Liver (tissue), 9 donors: ENCODE data around the gene TUBE1. TPM values are rescaled to one million over a fixed set of nuclear protein-coding genes. Genes with fewer than 3 reads are reported as not detected.

Experiments used
- DNase-seq: peaks from one replicate; pipeline ENCODE4 v3.0.0-alpha.2; 2017; ENCODE audit warnings: low spot score
- H3K27ac ChIP-seq, 2 donors: one replicate each; pipeline ENCODE4 v1.7.0; 2013; ENCODE audit warnings: inconsistent platforms in 2 of 2, low read length in 2 of 2, control low read depth in 1 of 2, low read depth in 1 of 2, mild to moderate bottlenecking in 1 of 2
- H3K27me3 ChIP-seq, 4 donors: one replicate each; pipeline versions ENCODE4 v1.6.1 to v1.7.0; 2013; ENCODE audit warnings: low read length in 3 of 4, inconsistent platforms in 1 of 4, mild to moderate bottlenecking in 1 of 4, moderate library complexity in 1 of 4; ENCODE audit not compliant: control insufficient read depth in 4 of 4, insufficient read depth in 4 of 4
- H3K36me3 ChIP-seq, 4 donors: one replicate each; pipeline versions ENCODE4 v1.6.1 to v1.7.0; 2013; ENCODE audit warnings: low read length in 3 of 4, mild to moderate bottlenecking in 3 of 4, low read depth in 1 of 4, moderate library complexity in 1 of 4; ENCODE audit not compliant: control insufficient read depth in 4 of 4, insufficient read depth in 3 of 4
- H3K4me1 ChIP-seq, 4 donors: one replicate each; pipeline versions ENCODE4 v1.6.1 to v1.7.0; 2013; ENCODE audit warnings: low read length in 3 of 4, mild to moderate bottlenecking in 3 of 4, moderate library complexity in 1 of 4; ENCODE audit not compliant: control insufficient read depth in 4 of 4, insufficient read depth in 4 of 4
- H3K4me3 ChIP-seq, 3 donors: one replicate each; pipeline versions ENCODE4 v1.6.1 to v1.7.0; 2013; ENCODE audit warnings: low read length in 3 of 3, control low read depth in 1 of 3, low read depth in 1 of 3, mild to moderate bottlenecking in 1 of 3
- H3K9ac ChIP-seq, 2 donors: one replicate each; pipeline ENCODE4 v1.7.0; 2013; ENCODE audit warnings: low read length in 2 of 2, mild to moderate bottlenecking in 2 of 2, moderate library complexity in 2 of 2, control low read depth in 1 of 2, low read depth in 1 of 2
- H3K9me3 ChIP-seq, 4 donors: one replicate each; pipeline versions ENCODE4 v1.6.1 to v1.7.0; 2013; ENCODE audit warnings: low read length in 3 of 4; ENCODE audit not compliant: control insufficient read depth in 4 of 4
- EGR1 ChIP-seq, 2 donors: IDR thresholded peaks; 2 replicates each; pipeline ENCODE4 v1.6.1; 2016 to 2018; ENCODE audit warnings: antibody characterized with exemption in 2 of 2, low read depth in 2 of 2
- FOXA1 ChIP-seq: IDR thresholded peaks from 2 replicates; pipeline ENCODE4 v1.6.1; 2016; ENCODE audit warnings: antibody characterized with exemption
- FOXA2 ChIP-seq: IDR thresholded peaks from 2 replicates; pipeline ENCODE4 v1.6.1; 2016; ENCODE audit warnings: antibody characterized with exemption
- GABPA ChIP-seq, 2 donors: IDR thresholded peaks in 1 of 2; conservative IDR thresholded peaks in 1 of 2; 2 replicates each; pipeline ENCODE4 v1.6.1; 2016; ENCODE audit warnings: antibody characterized with exemption in 2 of 2, mild to moderate bottlenecking in 1 of 2, moderate library complexity in 1 of 2
- HNF4A ChIP-seq, 2 donors: conservative IDR thresholded peaks; 2 replicates each; pipeline ENCODE4 v1.6.1; 2016; ENCODE audit warnings: antibody characterized with exemption in 2 of 2, mild to moderate bottlenecking in 2 of 2
- HNF4G ChIP-seq: IDR thresholded peaks from 2 replicates; pipeline ENCODE4 v1.6.1; 2016; ENCODE audit warnings: antibody characterized with exemption
- JUND ChIP-seq, 2 donors: IDR thresholded peaks; 2 replicates each; pipeline ENCODE4 v1.6.1; 2016; ENCODE audit warnings: antibody characterized with exemption in 2 of 2
- NR2F2 ChIP-seq: IDR thresholded peaks from 2 replicates; pipeline ENCODE4 v1.6.1; 2016; ENCODE audit warnings: antibody characterized with exemption
- RAD21 ChIP-seq, 2 donors: IDR thresholded peaks; 2 replicates each; pipeline ENCODE4 v1.6.1; 2016; ENCODE audit warnings: antibody characterized with exemption in 2 of 2, mild to moderate bottlenecking in 2 of 2
- REST ChIP-seq: IDR thresholded peaks from 2 replicates; pipeline ENCODE4 v1.6.1; 2016; ENCODE audit warnings: antibody characterized with exemption, mild to moderate bottlenecking
- RXRA ChIP-seq, 2 donors: IDR thresholded peaks; 2 replicates each; pipeline ENCODE4 v1.6.1; 2017 to 2018; ENCODE audit warnings: antibody characterized with exemption in 2 of 2, mild to moderate bottlenecking in 1 of 2
- SP1 ChIP-seq: IDR thresholded peaks from 2 replicates; pipeline ENCODE4 v1.6.1; 2018; ENCODE audit warnings: antibody characterized with exemption, mild to moderate bottlenecking
- TAF1 ChIP-seq: conservative IDR thresholded peaks from 2 replicates; pipeline ENCODE4 v1.6.1; 2016; ENCODE audit warnings: antibody characterized with exemption, mild to moderate bottlenecking
- YY1 ChIP-seq: IDR thresholded peaks from 2 replicates; pipeline ENCODE4 v1.6.1; 2016; ENCODE audit warnings: antibody characterized with exemption, mild to moderate bottlenecking
- WGBS: extraction: QIAGEN DNeasy Blood & Tissue Kit; methylation state at CpG from one replicate; pipeline ENCODE4 v1.1.7; 2013; 5-methylcytosine and 5-hydroxymethylcytosine counted together
- polyA plus RNA-seq, 2 donors: library from polyadenylated mRNA; stranded (reverse) in 1 of 2; unstranded in 1 of 2; fragments of 200-250 nt in 1 of 2; fragments of >200 nt in 1 of 2; fragmentation: Nextera tagmentation in 1 of 2; extraction: Ambion mirVana in 1 of 2; gene quantifications; one replicate each; pipeline versions ENCODE4 v1.2.1 to v1.2.3, GENCODE V29; 2013 to 2015
- total RNA-seq, 2 donors: library from RNA; depleted of rRNA; stranded (reverse); fragments of >200 nt; gene quantifications; one replicate each; pipeline ENCODE4 v1.2.3, GENCODE V29; 2014
- TF ChIP-seq, protein P1 (sequence below): IDR thresholded peaks from 2 replicates; pipeline ENCODE4 v1.6.1; 2016; ENCODE audit warnings: antibody characterized with exemption
- TF ChIP-seq, protein P2 (sequence below): IDR thresholded peaks from 2 replicates; pipeline ENCODE4 v1.6.1; 2016; ENCODE audit warnings: antibody characterized with exemption
- TF ChIP-seq, protein P3 (sequence below): IDR thresholded peaks from 2 replicates; pipeline ENCODE4 v1.6.1; 2016; ENCODE audit warnings: antibody characterized with exemption
- donor health status: healthy.
- donor health status: healthy.
- donor health status: healthy.
- donor health status: healthy.
- donor health status: healthy.

The TUBE1 gene
- total and polyA plus RNA-seq, 4 donors, result 8.8 to 45.4 (median 25.4) TPM

DNA sequence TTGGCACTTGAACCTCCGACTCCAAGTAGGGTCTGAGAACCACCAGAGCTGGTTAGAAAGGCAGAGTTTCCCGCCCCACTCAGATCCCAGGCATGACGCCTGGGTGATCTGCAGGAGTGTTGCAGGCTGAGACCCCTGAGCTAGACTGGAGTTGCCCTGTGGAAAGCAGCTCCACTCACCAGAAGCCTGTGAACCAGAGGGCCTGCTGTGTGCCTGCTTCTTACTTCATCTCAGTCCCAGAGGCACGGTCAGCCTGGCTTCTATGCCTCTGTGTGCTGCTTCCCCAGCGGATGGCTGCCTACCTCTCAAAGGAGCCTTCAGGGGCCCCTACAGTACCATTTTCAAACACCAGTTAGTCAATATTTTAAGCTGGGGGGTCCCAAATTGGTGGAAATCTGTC, 49.0 kb downstream of the TUBE1 start:
- TF ChIP-seq HNF4A (conservative IDR thresholded peaks at IDR 0.05), result no peak
- TF ChIP-seq RXRA (IDR thresholded peaks at IDR 0.05), result no peak
- no peak for TF ChIP-seq NR2F2
- no peak for TF ChIP-seq TAF1
- TF ChIP-seq YY1, result no peak
- no peak for TF ChIP-seq RAD21 (IDR thresholded peaks at IDR 0.05)
- TF ChIP-seq, protein P1, sequence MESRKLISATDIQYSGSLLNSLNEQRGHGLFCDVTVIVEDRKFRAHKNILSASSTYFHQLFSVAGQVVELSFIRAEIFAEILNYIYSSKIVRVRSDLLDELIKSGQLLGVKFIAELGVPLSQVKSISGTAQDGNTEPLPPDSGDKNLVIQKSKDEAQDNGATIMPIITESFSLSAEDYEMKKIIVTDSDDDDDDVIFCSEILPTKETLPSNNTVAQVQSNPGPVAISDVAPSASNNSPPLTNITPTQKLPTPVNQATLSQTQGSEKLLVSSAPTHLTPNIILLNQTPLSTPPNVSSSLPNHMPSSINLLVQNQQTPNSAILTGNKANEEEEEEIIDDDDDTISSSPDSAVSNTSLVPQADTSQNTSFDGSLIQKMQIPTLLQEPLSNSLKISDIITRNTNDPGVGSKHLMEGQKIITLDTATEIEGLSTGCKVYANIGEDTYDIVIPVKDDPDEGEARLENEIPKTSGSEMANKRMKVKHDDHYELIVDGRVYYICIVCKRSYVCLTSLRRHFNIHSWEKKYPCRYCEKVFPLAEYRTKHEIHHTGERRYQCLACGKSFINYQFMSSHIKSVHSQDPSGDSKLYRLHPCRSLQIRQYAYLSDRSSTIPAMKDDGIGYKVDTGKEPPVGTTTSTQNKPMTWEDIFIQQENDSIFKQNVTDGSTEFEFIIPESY, result no peak
- no peak for TF ChIP-seq FOXA2
- TF ChIP-seq EGR1 (IDR thresholded peaks at IDR 0.05; ENCODE audit: low read depth in 2 of 2), result no peak
- no peak for TF ChIP-seq JUND (IDR thresholded peaks at IDR 0.05)
- TF ChIP-seq, protein P2, sequence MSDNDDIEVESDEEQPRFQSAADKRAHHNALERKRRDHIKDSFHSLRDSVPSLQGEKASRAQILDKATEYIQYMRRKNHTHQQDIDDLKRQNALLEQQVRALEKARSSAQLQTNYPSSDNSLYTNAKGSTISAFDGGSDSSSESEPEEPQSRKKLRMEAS, result no peak
- TF ChIP-seq HNF4G, result no peak
- TF ChIP-seq FOXA1, result no peak
- no peak for TF ChIP-seq SP1
- TF ChIP-seq, protein P3, sequence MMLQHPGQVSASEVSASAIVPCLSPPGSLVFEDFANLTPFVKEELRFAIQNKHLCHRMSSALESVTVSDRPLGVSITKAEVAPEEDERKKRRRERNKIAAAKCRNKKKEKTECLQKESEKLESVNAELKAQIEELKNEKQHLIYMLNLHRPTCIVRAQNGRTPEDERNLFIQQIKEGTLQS, result no peak
- no peaks in the 10 kb centered on the region for H3K9me3 ChIP-seq
- no peaks in the 10 kb centered on the region for H3K27me3 ChIP-seq
- H3K4me1 ChIP-seq, result peaks cover 0 to 3% (median 0%) of the 10 kb centered on the region in 4 donors
- no peak for DNase-seq
- no peak overlapping the region for H3K4me3 ChIP-seq
- WGBS, result 86% methylated on average over 5 of the region's 5 CpGs
- H3K36me3 ChIP-seq, result no peaks in the 10 kb centered on the region
- H3K27ac ChIP-seq, result no peak overlapping the region
- H3K9ac ChIP-seq, result no peak overlapping the region

GRCh38 chr6:112037783-112038216, 49.5 kb downstream of the TUBE1 start:
- no peaks in the 10 kb centered on the region for H3K36me3 ChIP-seq
- no peaks in the 10 kb centered on the region for H3K9me3 ChIP-seq
- DNase-seq, result no peak
- no peak overlapping the region for H3K27ac ChIP-seq
- no peak overlapping the region for H3K9ac ChIP-seq
- no peak for TF ChIP-seq GABPA (IDR thresholded peaks at IDR 0.05 in 1 of 2, conservative IDR thresholded peaks at IDR 0.05 in 1 of 2)
- TF ChIP-seq SP1, result no peak
- no peak for TF ChIP-seq NR2F2
- TF ChIP-seq HNF4A (conservative IDR thresholded peaks at IDR 0.05), result no peak
- TF ChIP-seq, protein P2, result no peak
- no peak for TF ChIP-seq YY1
- no peak for TF ChIP-seq FOXA2
- TF ChIP-seq RAD21 (IDR thresholded peaks at IDR 0.05), result no peak
- H3K4me3 ChIP-seq, result no peak overlapping the region
- WGBS, result 88% methylated on average over 8 of the region's 8 CpGs
- H3K4me1 ChIP-seq, result peaks cover 0 to 2% (median 0%) of the 10 kb centered on the region in 4 donors
- H3K27me3 ChIP-seq, result no peaks in the 10 kb centered on the region

- no peak for TF ChIP-seq TAF1
- TF ChIP-seq YY1, result no peak
- TF ChIP-seq, protein P2, result no peak
- no peak for TF ChIP-seq SP1
- TF ChIP-seq JUND (IDR thresholded peaks at IDR 0.05), result no peak
- no peak for TF ChIP-seq RAD21 (IDR thresholded peaks at IDR 0.05)
- no peak for TF ChIP-seq GABPA (IDR thresholded peaks at IDR 0.05 in 1 of 2, conservative IDR thresholded peaks at IDR 0.05 in 1 of 2)
- TF ChIP-seq REST, result no peak
- TF ChIP-seq FOXA1, result no peak
- no peak for TF ChIP-seq EGR1 (IDR thresholded peaks at IDR 0.05; ENCODE audit: low read depth in 2 of 2)
- TF ChIP-seq HNF4A (conservative IDR thresholded peaks at IDR 0.05), result no peak
- no peak for TF ChIP-seq NR2F2
- H3K9me3 ChIP-seq, result no peaks in the 10 kb centered on the region
- no peak for DNase-seq
- H3K27me3 ChIP-seq, result no peaks in the 10 kb centered on the region
- H3K36me3 ChIP-seq, result no peaks in the 10 kb centered on the region
- H3K4me1 ChIP-seq, result peaks cover 0 to 6% (median 2%) of the 10 kb centered on the region in 4 donors
- H3K27ac ChIP-seq, result no peak overlapping the region
- no peak overlapping the region for H3K4me3 ChIP-seq
- WGBS, result 84% methylated on average over 4 of the region's 4 CpGs
- H3K9ac ChIP-seq, result no peak overlapping the region
These were observed 51.1 kb downstream of the TUBE1 start for GRCh38 chr6:112036088-112036637.
